A549 (cell line): ENCODE measurements around the gene ROR2. TPM values are rescaled to one million over a fixed set of nuclear protein-coding genes. Genes with fewer than 3 reads are reported as not detected.

Experiments used
- ATAC-seq, 2 experiments: fragments of 200-7000 bp in 1 of 2; fragments of >200 bp in 1 of 2; cut with Nextera tagmentation in 1 of 2; cut with Tn5 transposase in 1 of 2; 3 replicates each; pipeline versions ENCODE4 v1.8.0 to v1.9.1; 2018 to 2020; ENCODE audit warnings: mild to moderate bottlenecking in 1 of 2, moderate library complexity in 1 of 2
- CTCF ChIA-PET: fragments of 300-600 bp; sonication (Branson Sonifier 250); formaldehyde crosslinking; extraction: SDS; loops from one replicate; lab custom pipeline; 2021; ENCODE audit warnings: antibody characterized with exemption, inconsistent platforms; lab: Yijun Ruan, JAX
- POLR2A ChIA-PET: fragments of 350-600 bp; formaldehyde crosslinking; extraction: SDS; loops from one replicate; lab custom pipeline; 2021; ENCODE audit warnings: antibody characterized with exemption, inconsistent platforms; lab: Yijun Ruan, JAX
- DNase-seq, 2 experiments: peaks; one replicate each; pipeline versions ENCODE4 v3.0.0 to v3.0.0-alpha.2; 2011 to 2016; ENCODE audit warnings: low read depth in 1 of 2, low spot score in 1 of 2
- FAIRE-seq: peaks from 2 replicates; lab custom pipeline; 2011; peaks lifted over from hg19 to GRCh38; lab: Jason Lieb, UNC
- H3K27ac ChIP-seq, 2 experiments: fragments of >200 bp; sonication (Bioruptor Twin); formaldehyde crosslinking; 3 replicates each; pipeline ENCODE4 v1.5.1; 2016 to 2017
- H3K4me1 ChIP-seq: fragments of >200 bp; sonication (Bioruptor Twin); formaldehyde crosslinking; 3 replicates; pipeline ENCODE4 v1.6.1; 2016
- H3K4me2 ChIP-seq: fragments of >200 bp; sonication (Bioruptor Twin); formaldehyde crosslinking; 3 replicates; pipeline ENCODE4 v1.6.1; 2016
- H3K4me3 ChIP-seq: fragments of >200 bp; sonication (Bioruptor Twin); formaldehyde crosslinking; 3 replicates; pipeline ENCODE4 v1.5.1; 2016
- H3K9me3 ChIP-seq: fragments of >200 bp; sonication (Bioruptor Twin); formaldehyde crosslinking; 3 replicates; pipeline ENCODE4 v1.6.1; 2016
- CBX2 ChIP-seq: fragments of 200-600 bp; sonication (generic); IDR thresholded peaks from 2 replicates; pipeline ENCODE4 v1.6.1; 2016; ENCODE audit warnings: low read depth, mild to moderate bottlenecking, borderline replicate concordance
- CEBPB ChIP-seq, 2 experiments: fragments of >200 bp in 1 of 2; sonication (Bioruptor Twin) in 1 of 2; formaldehyde crosslinking in 1 of 2; IDR thresholded peaks; 2 replicates each; pipeline ENCODE4 v1.6.1; 2012 to 2016
- CTCF ChIP-seq: fragments of >200 bp; sonication (Bioruptor Twin); formaldehyde crosslinking; IDR thresholded peaks from 3 replicates; pipeline ENCODE4 v1.5.1; 2016
- FOSB ChIP-seq: fragments of 250-450 bp; sonication (Bioruptor Pico); IDR thresholded peaks from 2 replicates; pipeline ENCODE4 v1.5.0; 2020; ENCODE audit warnings: mild to moderate bottlenecking, moderate library complexity
- HES2 ChIP-seq: fragments of >200 bp; sonication (Bioruptor Twin); formaldehyde crosslinking; IDR thresholded peaks from 2 replicates; pipeline ENCODE4 v1.6.1; 2016
- HMGXB4 ChIP-seq: fragments of 250-450 bp; sonication (Bioruptor Pico); IDR thresholded peaks from 2 replicates; pipeline ENCODE4 v1.5.0; 2021; ENCODE audit warnings: mild to moderate bottlenecking, moderate library complexity, borderline replicate concordance
- HOXA7 ChIP-seq: fragments of 250-450 bp; sonication (Bioruptor Pico); IDR thresholded peaks from 2 replicates; pipeline ENCODE4 v1.5.0; 2020; ENCODE audit warnings: mild to moderate bottlenecking, moderate library complexity
- HOXB5 ChIP-seq: fragments of 250-450 bp; sonication (Bioruptor Pico); IDR thresholded peaks from 2 replicates; pipeline ENCODE4 v1.5.0; 2020; ENCODE audit warnings: mild to moderate bottlenecking, moderate library complexity
- JUNB ChIP-seq: fragments of >200 bp; sonication (Bioruptor Twin); formaldehyde crosslinking; IDR thresholded peaks from 2 replicates; pipeline ENCODE4 v1.6.1; 2016
- MAFK ChIP-seq: fragments of 450-650 bp; IDR thresholded peaks from 2 replicates; pipeline ENCODE4 v1.6.1; 2014; ENCODE audit not compliant: partially characterized antibody
- MAZ ChIP-seq: fragments of 150-350 bp; IDR thresholded peaks from 2 replicates; pipeline ENCODE4 v1.6.1; 2014; ENCODE audit warnings: antibody characterized with exemption, low read depth, low read length, borderline replicate concordance
- NFE2L2 ChIP-seq: fragments of 150-350 bp; conservative IDR thresholded peaks from 2 replicates; pipeline ENCODE4 v1.6.1; 2014; ENCODE audit warnings: low read length
- NPAS2 ChIP-seq: fragments of 250-450 bp; sonication (Bioruptor Pico); IDR thresholded peaks from 2 replicates; pipeline ENCODE4 v1.8.0; 2022; ENCODE audit warnings: mild to moderate bottlenecking, moderate library complexity, borderline replicate concordance
- PHF8 ChIP-seq: fragments of 200-600 bp; sonication (generic); IDR thresholded peaks from 2 replicates; pipeline ENCODE4 v1.6.1; 2016; ENCODE audit warnings: low read depth, mild to moderate bottlenecking, antibody characterized with exemption, moderate library complexity, borderline replicate concordance
- POLR2AphosphoS2 ChIP-seq: conservative IDR thresholded peaks from 2 replicates; pipeline ENCODE4 v1.6.1; 2012; ENCODE audit warnings: low read length, improper control_type of control experiment, inconsistent platforms
- RARB ChIP-seq: fragments of 250-450 bp; sonication (Bioruptor Pico); IDR thresholded peaks from 2 replicates; pipeline ENCODE4 v1.8.0; 2021; ENCODE audit warnings: mild to moderate bottlenecking, moderate library complexity
- SREBF2 ChIP-seq: fragments of 450-650 bp; IDR thresholded peaks from 2 replicates; pipeline ENCODE4 v1.6.1; 2014; ENCODE audit warnings: mild to moderate bottlenecking, moderate library complexity
- TFCP2L1 ChIP-seq: fragments of 250-450 bp; sonication (Bioruptor Pico); IDR thresholded peaks from 2 replicates; pipeline ENCODE4 v1.5.0; 2021; ENCODE audit warnings: mild to moderate bottlenecking
- TP53 ChIP-seq: fragments of 250-450 bp; sonication (Bioruptor Pico); IDR thresholded peaks from 2 replicates; pipeline ENCODE4 v1.5.0; 2021; ENCODE audit warnings: mild to moderate bottlenecking, moderate library complexity
- ZFP36 ChIP-seq: fragments of 450-650 bp; IDR thresholded peaks from 2 replicates; pipeline ENCODE4 v1.6.1; 2014; ENCODE audit warnings: borderline replicate concordance; ENCODE audit not compliant: partially characterized antibody
- ZSCAN20 ChIP-seq: fragments of 250-450 bp; sonication (Bioruptor Pico); IDR thresholded peaks from 2 replicates; pipeline ENCODE4 v1.8.0; 2022; ENCODE audit warnings: mild to moderate bottlenecking, moderate library complexity
- WGBS: methylation state at CpG from one replicate; pipeline ENCODE4 v1.1.6; 2017; ENCODE audit errors: missing lambda C conversion rate; 5-methylcytosine and 5-hydroxymethylcytosine counted together
- polyA plus RNA-seq, 4 experiments: library from polyadenylated mRNA; depleted of rRNA in 3 of 4; stranded (reverse); fragments of >200 nt; fragmentation: RNase III in 1 of 4; extraction: RNeasy Plus Mini Kit Qiagen cat#74134 plus additional on column Dnase treatment in 1 of 4; gene quantifications; 2 replicates in 3 of 4; 3 replicates in 1 of 4; pipeline ENCODE4 v1.2.3, GENCODE V29; 2011 to 2017
- TF ChIP-seq, protein P1 (sequence below): fragments of 150-350 bp; IDR thresholded peaks from 2 replicates; pipeline ENCODE4 v1.6.1; 2014; ENCODE audit warnings: low read depth, mild to moderate bottlenecking, low read length

The ROR2 gene
- polyA plus RNA-seq, 2 of the 4 experiments (the other 2 are of a cell fraction): 0.12 to 0.53 TPM

DNA sequence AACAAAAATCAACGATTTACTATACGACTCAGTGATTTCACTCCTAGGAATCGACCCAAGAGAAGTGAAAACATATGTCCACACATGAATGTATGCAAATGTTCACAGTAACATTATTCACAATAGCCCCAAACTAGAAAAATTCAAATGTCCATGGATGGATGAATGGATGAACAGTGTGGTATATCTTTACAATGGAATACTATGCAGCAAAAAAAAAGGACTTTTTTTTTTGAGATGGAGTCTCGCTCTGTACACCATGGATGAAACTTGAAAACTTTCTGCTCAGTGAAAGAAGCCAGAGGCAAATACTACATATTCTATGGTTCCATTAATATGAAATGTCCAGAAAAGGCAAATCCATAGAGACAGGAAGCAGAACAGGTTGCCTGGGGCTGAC, 233.8 kb downstream of the ROR2 start (continued):
- TF ChIP-seq HMGXB4 (no peak), POLR2AphosphoS2 (no peak), CBX2 (no peak), MAZ (no peak), ZSCAN20 (CRISPR knock-in tag) (no peak)

- Histone ChIP-seq H3K9me3 (no peaks in the 10 kb centered on the region), H3K4me1 (0 out of 3 replicates have a peak, but pooled peaks cover 4% of the 10 kb centered on the region), H3K4me2 (peak overlapping the region; percentile 79), H3K4me3 (peak overlapping the region; percentile 52), H3K27ac (no peak overlapping the region; a peak in 1 of 6 replicates)
- ATAC-seq (peak in 1 of 2 experiments; percentile 16; a peak in 1 of 6 replicates), FAIRE-seq (no peak), DNase-seq (no peak)
- WGBS: 69% methylated on average over 14 of the region's 14 CpGs
- TF ChIP-seq NPAS2 (CRISPR knock-in tag) (no peak), HOXB5 (no peak), POLR2AphosphoS2 (no peak), FOSB (CRISPR knock-in tag) (no peak), PHF8 (no peak), MAZ (no peak), TFCP2L1 (CRISPR knock-in tag) (no peak), NFE2L2 (no peak), MAFK (no peak), SREBF2 (no peak), TP53 (CRISPR knock-in tag) (no peak), CEBPB (IDR thresholded peaks at IDR 0.05) (no peak), JUNB (no peak), CTCF (no peak), RARB (CRISPR knock-in tag) (no peak), ZFP36 (no peak), HES2 (no peak), HOXA7 (no peak)
- TF ChIP-seq, protein P1, sequence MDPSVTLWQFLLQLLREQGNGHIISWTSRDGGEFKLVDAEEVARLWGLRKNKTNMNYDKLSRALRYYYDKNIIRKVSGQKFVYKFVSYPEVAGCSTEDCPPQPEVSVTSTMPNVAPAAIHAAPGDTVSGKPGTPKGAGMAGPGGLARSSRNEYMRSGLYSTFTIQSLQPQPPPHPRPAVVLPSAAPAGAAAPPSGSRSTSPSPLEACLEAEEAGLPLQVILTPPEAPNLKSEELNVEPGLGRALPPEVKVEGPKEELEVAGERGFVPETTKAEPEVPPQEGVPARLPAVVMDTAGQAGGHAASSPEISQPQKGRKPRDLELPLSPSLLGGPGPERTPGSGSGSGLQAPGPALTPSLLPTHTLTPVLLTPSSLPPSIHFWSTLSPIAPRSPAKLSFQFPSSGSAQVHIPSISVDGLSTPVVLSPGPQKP: no peak
- CTCF ChIA-PET: interaction anchor here (1.4 to 16.0 kb wide), 2 partner anchors 13 to 800 kb away, joined by 4 to 155 read pairs; no protein-coding TSS in a partner anchor
- POLR2A ChIA-PET: no interaction called here
These were observed 235.0 kb downstream of the ROR2 start for GRCh38 chr9:91714874-91715615.
